Measurements from ENCODE around the gene OR56A3.
"Not testable (repeated sequence)": the region's sequence is repeated elsewhere in the genome, so short reads cannot be mapped to it uniquely, and the experiment has no call there.

Gene OR56A3, protein sequence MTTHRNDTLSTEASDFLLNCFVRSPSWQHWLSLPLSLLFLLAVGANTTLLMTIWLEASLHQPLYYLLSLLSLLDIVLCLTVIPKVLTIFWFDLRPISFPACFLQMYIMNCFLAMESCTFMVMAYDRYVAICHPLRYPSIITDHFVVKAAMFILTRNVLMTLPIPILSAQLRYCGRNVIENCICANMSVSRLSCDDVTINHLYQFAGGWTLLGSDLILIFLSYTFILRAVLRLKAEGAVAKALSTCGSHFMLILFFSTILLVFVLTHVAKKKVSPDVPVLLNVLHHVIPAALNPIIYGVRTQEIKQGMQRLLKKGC

DNA sequence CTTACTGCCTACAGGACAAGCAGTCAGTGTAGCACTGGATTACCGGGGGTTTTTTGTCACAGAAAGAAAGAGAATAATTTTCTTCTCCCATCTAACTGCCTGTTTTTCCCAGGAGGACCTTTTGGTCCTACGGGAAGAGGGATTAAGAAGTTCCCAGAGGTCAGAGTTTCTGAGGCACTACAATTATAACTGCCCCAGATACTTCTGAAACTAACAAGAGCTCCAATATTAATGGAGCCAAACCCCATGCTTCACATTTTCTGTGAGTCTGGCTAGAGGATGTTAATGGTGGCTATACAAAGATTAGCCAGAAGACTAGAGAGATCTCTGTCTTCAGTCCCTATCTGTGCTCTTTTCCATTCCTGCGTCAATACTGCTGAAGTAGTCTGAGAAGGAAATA is at the start of gene OR56A3:
OR56A3 (plus strand) TSS at position 301 of the 400 bp plus-strand sequence. CDS start 5,096 bp downstream, outside the sequence.
- DNase-seq = no peak

DNA sequence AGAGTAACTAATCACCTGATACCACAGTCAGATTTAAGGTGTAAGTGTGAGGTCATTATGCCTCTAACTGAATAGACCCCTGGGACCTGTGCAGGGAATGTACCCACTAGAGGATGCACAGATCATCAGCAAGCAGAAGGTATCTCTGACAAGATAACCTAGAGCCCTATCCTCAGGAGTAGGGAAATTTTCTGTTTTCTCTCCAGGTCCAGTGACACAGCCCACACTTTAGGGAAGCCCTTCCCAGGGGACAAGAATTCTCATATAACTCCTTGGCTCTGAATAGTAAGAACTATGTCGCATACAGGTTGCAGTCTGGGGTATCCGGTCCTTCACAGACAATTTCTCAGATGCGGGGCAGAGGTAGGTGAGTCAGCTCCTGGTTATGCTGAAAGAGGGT is 49.1 kb upstream of the OR56A3 start, which contains the start of gene OR52E5:
OR52E5 (plus strand) TSS at position 301 of the 400 bp plus-strand sequence. CDS start 7,569 bp downstream, outside the sequence.
- no peak for DNase-seq

DNA sequence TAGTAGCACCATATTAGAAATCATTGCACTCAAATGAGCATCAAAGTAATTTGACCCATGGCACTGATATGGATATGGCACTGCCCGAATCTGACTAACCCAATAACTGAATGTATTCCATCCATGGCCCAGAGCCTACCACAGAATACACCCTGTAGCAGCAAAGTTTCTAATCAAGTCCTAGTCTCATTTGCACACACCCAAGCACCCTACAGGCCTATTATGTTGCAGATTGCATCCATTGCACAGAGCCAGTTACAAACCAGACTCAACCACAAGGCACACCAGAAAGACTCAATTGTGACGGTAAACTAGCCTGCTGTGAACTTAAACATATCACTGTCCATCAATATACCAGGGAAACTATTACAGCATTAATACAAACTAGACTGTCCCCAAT is 42.5 kb upstream of the OR56A3 start:
- no peak for DNase-seq

DNA sequence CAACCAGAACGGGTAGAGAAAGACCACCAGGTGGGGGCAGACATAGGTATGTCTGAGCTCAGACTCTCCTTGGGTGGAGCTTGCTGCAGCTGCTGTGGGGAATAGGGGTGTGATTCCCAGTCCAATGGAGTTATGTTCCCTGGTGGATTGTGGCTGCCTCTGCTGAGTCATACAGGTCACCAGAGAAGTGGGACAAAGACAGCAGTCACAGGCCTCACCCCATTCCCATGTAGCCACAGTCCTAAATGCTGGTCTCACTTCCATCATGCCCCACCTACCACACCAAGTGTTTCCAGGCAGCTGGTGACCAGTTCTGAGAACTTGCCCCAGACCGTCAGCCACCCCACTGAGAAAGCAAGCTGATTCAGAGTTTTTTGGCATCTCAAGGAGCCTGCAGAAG is 31.5 kb upstream of the OR56A3 start:
- DNase-seq = no peak

DNA sequence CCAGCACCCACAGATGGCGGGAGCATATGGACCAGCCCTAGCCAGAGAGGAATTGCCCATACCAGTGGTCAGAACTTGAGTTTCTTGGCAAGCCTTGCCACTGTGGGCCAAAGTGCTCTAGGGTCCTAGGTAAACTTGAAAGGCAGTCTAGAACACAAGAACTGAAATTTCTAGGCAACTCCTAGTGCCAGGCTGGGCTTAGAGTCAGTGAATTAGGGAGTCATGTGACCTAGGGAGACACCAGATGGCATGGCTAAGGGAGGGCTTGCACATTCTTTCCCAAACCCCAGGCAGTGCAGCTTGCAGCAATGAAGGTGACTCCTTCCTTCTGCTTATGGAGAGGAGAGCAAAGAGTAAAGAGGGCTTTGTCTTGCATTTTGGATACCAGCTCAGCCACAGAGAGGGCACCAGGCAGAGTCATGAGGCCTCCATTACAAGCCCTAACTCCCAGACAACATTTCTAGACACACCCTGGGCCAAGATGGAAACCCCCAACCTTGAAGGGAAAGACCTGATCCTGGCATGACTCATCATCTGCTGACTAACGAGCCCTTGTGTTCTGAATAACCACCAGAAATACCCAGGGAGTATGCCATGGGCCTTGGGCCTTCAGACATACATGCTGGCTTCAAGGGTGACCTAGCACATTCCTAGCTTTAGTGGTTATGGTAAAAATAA is 19.2 kb upstream of the OR56A3 start:
- DNase-seq = no peak

DNA sequence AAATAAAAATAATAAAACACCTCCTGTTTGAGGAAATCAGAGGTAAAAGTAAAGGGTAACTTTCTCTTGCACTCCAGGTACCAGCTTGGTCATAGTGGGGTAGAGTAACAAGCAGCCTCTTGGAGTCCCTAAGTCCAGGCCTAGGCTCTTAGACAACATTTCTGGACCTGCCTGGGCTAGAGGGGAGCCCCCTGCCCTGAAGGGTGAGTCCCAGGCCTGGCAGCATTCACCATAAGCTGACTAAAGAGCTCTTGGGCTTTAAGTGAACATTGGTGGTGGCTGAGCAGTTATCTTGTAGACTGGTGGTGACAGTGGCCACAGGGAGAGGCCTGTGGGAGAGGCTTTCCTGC is 18.6 kb upstream of the OR56A3 start:
- DNase-seq = no peak

DNA sequence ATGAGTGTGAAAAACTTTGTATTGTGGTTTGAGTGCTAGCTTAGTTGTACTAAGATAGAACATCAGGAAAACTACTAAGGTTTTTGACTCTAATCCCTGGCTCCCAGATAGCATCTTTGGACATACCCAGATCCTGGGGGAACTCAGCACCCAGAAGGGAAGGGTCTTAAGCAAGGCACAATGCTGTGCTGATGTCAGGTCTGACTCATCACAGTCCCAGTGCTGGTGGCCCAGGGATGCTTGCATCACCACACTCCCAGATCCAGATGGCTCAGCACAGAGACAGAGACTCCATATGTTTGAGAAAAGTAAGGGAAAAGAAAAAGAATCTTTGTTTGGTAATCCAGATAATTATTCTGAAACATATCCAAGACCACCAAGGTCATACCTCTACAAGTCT is 18.3 kb upstream of the OR56A3 start:
- no peak for DNase-seq

DNA sequence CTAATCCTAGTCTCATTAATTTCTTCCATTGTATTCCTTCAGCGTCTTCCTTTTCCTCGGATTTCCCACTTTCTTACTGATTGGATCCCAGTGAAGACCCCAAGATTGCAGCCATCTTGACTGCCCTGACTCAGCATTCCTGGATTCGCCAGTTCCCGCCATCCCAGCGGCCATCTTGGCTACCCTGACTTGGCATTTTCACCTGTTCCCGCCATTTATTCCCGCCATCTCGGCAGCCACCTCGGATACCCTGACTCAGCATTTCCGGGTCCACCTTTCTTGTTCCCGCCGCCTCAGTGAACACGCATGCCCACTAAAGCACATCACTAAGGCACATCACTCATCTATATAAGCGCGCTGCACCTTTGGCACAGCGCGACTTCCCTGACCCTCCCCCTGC is 13.8 kb upstream of the OR56A3 start:
- no peak for DNase-seq

DNA sequence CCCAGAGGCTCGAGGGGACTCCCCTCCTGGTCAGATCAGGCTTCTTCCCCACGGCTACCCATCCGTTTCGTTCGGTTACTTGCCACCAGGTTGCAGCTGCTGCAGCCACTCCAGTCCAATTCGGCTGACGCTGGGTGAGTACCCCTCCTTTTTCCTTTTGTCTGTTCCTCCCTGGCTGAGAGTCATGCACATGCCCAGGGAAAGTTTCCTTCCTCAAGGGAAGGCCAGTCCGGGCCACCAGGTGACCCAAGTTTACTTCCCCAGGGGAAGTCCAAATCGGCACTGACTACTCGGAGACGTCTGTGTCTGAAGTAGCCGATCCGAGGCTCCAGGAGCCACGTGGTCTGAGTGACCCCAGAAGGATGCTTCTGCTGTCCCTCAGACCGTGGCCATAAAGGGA is 13.2 kb upstream of the OR56A3 start:
- DNase-seq = no peak

DNA sequence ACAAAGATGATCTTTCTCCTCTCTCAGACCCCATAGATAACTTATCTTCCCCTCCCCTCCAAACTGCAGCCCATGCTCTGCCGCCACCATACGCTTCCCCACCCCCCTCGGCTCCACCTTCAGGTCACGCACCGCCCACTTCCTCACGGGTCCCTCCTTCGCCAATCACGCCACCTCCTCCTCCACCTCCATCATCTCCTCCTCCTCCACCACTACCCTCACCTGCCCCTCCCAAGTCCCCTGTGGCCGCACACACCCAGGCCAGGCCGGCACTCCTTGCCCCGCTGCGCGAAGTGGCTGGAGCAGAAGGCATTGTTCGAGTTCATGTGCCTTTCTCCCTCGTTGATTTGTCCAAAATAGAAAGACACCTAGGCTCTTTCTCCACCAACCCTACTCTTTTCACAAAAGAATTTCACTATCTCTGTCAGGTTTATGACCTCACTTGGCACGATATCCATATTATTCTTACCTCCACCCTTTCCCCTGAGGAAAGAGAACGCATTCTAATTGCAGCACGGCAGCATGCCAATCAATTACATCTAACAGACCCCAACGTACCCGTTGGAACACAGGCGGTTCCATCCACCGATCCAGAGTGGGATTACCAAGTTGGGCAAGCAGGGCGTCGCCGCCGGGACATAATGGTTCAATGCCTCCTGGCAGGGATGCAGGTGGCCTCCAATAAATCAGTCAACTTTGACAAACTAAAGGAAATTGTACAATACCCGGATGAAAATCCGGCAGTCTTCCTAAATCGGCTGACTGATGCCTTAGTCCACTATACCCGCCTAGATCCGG is 12.3 kb upstream of the OR56A3 start:
- no peak for DNase-seq

DNA sequence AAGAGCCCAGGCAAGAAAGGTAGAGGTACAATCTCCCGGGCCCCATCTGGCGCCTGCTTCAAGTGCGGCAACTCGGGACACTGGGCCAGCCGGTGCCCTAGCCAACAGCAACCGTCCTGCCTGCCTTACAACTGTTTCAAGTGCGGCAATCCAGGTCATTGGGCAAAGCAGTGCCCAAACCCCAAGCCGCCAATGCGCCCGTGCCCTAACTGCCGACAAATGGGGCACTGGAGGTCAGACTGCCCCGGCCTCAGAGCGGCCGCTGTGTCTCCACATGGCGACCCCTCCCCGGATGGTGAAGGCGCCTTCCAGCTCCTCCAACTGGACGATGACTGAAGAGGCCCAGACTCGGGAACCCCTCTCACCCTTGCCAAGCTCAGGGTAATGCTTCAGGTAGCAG is 11.4 kb upstream of the OR56A3 start:
- no peak for DNase-seq

DNA sequence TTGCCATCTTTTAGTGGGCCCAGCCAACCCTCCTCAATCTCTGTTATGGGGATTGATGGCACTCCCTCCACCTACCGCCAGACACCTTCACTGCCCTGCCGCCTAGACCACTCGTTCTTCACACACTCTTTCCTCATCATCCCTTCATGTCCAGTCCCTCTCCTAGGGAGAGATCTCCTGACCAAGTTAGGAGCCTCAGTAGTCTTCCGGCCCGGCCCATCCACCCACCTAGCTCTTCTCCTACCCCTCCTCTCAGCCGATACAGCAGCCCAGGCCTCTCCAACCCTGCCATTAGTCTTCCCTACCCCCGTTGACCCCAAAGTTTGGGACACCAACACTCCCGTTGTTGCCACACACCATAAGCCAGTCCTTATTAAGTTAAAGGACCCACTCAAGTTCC is 11.0 kb upstream of the OR56A3 start:
- no peak for DNase-seq

DNA sequence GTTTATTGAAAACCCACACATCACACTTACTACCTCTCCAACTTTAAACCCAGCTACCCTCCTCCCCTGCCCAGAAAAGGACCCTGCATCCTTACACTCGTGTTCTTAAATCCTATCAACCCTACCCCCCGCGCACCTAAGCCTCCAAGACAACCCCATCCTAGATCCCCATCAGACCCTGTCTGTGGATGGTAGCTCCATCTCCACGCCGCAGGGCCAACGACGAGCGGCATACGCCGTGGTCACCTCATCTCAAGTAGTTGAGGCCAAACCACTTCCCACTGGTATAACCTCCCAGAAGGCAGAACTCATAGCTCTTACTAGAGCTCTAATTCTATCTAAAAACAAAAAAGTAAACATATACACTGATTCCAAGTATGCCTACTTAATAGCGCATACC is 9.4 kb upstream of the OR56A3 start:
- no peak for DNase-seq

DNA sequence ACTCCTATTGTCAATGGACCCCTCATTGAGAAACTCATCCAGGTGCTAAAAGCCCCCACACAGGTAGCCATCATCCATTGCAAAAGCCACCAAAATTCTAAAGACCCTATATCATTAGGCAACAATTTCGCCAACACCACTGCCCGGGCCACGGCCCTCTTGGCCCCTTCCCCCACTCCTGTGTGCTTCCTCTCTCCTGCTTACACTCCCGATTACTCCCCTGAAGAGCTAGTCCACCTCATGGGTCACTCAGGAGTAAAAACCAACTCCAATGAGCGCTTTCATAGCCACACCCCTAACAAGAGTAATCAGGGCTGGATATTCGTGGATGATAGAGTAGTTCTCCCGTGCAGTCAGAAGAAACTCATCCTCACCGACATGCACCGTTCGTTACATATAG is 8.9 kb upstream of the OR56A3 start:
- no peak for DNase-seq

DNA sequence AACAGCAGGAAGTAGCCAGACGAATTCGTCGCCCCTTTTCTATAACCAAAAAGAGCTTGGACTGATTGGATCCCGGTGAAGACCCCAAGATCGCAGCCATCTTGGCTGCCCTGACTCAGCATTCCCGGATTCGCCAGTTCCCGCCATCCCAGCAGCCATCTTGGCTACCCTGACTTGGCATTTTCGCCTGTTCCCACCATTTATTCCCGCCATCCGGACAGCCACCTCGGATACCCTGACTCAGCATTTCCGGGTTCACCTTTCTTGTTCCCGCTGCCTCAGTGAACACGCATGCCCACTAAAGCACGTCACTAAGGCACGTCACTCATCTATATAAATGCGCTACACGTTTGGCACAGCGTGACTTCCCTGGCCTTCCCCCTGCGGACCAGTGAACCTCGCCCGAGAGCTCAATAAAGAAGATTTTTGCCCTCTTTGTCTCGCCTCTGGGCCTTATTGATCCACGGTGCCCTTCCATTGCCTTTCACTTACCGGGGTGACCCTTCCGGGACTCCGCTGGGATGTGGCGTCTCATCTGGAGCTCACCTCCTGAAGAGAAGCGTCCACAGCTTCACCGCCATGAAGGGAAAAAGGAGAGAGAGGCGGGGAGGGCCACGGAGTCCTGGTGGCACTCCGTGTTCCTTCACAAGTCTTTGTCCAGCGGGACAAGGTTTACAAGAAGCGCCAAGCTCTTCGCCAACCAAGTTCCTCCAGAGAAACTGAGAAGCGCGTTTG is 4.0 kb upstream of the OR56A3 start:
- DNase-seq = no peak

DNA sequence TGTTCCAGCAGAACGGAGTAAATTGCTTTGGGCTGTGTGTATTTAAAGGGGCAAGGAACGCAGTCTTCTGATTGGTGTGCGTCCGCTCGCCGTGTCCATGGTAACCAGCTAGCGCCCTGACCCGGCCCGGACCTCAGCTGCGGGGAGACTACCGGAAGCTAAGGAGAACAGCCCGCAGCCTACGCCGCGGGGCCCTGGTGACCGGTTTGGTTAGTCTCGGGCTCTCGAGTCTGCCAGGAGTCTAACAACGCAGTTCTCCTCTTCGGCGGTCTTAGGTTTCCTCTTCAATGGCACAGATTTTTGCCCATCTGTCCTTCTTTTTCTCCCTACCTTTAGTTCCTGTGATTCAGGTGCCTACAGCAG is 3.5 kb upstream of the OR56A3 start:
- no peak for DNase-seq

DNA sequence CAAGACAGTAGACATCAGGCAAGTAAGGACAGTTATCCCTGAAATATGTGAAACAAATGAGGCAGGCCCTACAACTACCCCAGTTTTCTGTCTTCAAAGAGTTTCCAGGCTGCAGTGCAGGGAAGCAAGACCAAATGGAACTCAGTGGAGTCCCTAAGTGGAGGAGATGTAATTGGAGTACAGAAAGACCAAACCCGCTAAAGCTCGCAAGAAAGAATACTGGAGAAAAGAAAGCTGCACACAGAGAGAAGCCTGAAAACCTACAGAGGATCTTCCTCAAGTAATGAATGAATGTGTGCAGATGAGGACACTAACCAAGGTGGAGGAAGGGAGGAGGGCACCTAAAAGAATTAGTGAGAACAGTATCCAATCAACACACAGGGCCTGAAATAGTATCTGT is 1.3 kb upstream of the OR56A3 start:
- DNase-seq = no peak

DNA sequence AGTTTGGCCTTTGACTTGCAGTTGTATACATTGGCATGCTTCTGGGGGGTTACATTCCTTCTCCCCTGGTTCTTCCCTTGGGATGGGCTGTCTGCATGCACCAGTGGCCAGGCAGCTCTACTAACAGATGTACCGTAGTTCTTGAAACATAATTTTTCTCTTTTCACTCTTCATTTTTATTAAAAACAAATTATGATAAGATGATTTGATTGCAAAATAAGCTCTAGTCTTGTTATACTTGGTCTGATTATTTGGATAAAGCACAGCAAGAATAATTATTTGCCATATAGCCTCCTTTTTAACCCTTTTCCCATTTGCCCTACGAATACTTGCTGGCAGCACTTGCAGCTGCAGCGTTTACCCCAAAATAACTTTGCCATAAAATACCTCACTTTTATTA is 13.5 kb downstream of the OR56A3 start:
- no peak for DNase-seq

DNA sequence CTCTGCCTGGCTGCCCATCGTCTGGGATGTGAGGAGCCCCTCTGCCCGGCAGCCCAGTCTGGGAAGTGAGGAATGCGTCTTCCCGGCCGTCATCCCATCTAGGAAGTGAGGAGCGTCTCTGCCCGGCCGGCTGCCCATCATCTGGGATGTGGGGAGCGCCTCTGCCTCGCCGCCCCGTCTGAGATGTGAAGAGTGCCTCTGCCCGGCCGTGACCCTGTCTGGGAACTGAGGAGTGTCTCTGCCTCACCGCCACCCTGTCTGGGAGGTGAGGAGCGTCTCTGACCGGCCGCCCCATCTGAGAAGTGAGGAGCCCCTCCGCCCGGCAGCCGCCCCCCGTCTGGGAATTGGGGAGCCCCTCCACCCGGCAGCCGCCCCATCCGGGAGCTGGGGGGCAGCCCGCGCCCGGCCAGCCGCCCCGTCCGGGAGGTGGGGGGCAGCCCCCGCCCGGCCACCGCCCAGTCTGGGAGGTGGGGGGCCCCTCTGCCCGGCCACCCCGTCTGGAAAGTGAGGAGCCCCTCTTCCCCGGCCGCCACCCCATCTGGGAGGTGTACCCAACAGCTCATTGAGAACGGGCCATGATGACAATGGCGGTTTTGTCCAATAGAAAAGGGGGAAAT is 18.8 kb downstream of the OR56A3 start:
- DNase-seq = not testable (repeated sequence)

DNA sequence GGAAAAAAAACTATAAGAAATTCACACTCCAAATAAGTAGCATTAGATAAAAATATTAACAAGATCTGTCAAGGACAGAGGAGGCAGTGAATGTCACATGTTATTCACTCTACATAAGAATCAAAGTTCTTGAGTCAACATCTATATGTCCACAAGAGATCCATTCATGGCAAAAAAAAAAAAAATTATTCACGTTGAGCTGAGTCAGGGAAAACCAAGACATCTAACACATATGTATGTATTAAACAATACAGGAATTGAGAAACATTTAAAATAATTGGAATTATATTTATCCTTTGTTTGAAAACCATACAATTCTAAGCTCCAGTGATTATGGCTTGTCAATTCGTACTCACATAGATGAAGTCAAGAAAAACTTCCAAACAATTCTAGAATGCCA is 24.9 kb downstream of the OR56A3 start:
- DNase-seq = no peak

DNA sequence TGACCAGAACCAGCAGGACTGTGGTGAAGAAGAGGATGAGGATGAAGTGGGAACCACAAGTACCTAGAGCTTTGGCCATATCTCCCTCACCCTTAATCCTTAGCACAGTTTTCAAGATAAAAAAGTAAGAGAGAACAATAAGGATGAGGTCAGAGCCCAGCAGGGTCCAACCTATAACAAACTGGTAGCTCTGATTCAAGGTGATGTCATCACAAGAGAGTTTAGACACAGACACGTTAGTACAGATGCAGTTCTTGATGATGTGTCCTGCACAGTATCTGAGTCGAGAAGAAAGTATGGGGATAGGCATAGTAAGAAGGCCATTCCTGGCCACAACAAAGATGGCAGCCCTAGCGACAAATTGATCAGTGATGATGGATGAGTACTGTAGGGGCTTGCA is 25.7 kb downstream of the OR56A3 start:
- no peak for DNase-seq

DNA sequence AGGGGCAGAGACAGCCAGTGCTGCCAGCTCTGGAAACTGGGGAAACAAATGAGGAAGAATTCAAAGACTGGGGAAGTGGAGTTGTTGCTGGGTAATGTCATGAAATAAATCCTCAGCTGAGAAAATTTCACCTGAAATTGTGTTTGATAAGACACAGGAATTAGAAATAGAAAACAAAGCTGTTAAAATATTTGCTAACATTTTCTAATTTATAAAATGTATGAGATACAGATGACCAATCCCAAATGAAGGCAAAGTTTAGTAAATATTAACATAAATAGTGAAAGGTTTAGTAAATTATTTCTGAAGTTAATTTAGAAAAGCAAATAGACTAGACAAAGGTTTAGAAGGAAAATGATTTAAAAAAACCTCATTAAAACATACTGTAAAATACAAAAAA is 26.3 kb downstream of the OR56A3 start, which contains the start of gene OR56A5:
OR56A5 (minus strand) TSS at position 101 of the 400 bp plus-strand sequence; CDS start at position 101, 0 bp downstream.
- no peak for DNase-seq

DNA sequence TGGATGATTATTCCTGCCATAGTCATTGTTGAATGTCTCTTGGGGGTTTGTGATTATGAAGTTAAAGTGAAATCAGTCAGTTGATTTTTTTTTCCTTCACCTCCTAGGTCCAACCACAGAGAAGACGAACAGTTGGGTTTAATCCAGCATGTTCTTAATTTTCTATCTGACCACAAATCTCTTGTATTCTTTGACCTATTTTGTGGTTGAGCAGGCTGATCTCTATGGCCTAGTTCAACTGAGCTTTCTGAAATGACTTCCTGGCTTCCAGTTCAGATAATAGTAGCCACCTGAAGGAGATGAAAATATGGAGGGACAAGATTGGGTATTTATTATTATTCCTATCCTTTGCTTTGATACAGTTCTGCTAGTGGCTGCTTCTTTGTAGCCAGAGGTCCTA is 31.5 kb downstream of the OR56A3 start:
- DNase-seq = no peak
